ENCODE measurements around the gene CDCA5.

Gene CDCA5

DNA sequence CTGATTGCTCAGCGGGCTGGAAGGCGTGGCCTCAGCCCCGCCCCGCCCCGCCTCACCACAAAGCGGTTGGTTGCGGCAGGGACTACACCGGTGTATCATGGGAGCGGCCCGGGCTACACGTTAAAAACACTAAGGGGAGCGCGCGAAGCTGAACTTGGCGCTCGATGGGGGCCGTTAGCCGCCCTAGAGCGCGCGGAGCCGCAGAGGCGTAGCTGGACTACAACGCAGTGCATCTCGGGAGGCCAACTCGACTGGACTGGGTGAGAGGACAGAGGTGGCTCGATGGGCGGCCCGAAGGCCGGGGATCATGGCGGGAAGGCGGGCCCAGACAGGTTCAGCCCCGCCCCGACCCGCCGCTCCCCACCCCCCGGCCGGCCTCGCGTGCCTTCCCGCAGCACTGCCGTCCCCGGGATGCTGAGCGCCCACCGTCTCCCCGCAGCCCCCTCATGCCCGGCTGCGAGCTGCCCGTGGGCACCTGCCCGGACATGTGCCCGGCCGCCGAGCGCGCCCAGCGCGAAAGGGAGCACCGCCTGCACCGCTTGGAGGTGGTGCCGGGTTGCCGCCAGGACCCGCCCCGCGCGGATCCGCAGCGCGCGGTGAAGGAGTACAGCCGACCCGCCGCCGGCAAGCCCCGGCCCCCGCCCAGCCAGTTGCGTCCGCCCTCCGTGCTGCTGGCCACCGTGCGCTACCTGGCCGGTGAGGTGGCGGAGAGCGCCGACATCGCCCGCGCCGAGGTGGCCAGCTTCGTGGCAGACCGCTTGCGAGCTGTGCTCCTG, 42.8 kb downstream of the CDCA5 start, which contains the start of gene SAC3D1:
SAC3D1 (plus strand) TSS at position 364 of the 776 bp plus-strand sequence; CDS start at position 447, 83 bp downstream.
- peak; percentile 89 for DNase-seq

DNA sequence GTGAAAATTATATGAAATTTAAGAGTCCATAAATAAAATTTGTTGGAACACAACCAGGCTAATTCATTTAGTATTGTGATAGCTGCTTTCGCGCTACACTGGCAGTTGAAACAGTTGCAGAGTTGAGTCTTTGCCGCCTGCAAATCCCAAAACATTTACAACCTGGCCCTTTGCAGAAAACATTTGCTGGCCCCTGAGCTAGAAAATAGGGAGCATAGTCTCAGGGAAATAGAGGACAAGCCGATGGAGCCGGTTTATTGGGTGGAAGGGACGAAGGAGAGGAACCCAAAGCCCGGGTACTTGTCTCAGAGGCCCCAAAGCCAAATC, 43.4 kb downstream of the CDCA5 start:
- DNase-seq, result no peak

DNA sequence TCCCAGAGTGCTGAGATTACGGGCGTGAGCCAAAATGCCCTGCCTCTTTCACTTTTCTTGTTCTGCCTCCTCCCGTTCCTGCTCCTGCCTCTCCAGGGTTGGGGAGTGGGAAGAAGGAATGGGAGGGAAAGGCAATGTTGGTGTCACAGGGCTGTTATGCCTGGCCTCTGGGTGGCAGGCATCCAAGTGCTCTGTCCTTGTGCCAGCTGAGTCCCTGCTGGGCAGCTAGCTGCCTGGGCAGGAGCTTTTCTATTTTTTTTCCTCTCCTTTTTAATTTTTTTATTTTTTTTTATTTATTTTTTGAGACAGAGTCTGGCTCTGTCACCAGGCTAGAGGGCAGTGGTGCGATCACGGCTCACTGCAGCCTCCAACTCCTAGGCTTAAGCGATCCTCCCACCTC, 46.9 kb downstream of the CDCA5 start:
- DNase-seq, result no peak

DNA sequence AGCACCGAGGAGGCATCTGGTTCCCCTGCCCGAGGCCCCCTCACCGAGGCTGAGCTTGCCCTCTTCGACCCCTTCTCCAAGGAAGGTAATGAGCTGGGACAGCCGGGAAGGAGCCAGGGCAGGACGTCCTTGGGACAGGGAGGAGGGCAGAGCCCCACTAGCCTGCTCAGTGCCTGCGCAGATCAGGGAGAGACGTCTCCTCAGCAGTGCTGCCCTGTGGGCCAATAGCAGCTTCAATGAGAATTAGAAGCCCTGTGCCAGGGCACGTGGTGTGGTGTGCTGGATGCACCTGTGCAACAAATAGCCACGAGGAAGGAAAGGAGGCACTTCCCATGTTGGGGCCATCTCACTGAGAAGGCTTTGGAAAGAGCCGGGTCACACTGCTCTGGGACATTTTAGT, 48.3 kb downstream of the CDCA5 start:
- no peak for DNase-seq

DNA sequence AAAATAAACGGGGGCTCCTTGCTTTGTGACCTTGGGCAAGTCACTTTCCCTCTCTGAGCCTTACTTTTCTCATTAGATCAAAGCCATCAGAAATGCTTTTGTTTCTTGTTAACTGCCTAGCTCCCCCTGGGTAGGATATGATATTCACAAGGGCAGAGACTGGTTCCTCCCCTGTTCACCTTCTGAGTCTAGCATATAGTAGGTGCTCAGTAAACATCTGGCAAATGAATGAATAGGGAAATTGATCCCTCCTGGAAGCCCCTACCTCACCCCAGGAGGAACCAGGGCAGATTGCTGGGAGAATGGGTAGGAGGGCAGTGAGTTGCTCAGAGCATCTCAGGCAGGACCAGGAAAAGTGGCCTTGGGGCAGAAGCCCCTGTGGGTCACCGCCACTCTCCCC, 49.4 kb downstream of the CDCA5 start:
- DNase-seq, result no peak

DNA sequence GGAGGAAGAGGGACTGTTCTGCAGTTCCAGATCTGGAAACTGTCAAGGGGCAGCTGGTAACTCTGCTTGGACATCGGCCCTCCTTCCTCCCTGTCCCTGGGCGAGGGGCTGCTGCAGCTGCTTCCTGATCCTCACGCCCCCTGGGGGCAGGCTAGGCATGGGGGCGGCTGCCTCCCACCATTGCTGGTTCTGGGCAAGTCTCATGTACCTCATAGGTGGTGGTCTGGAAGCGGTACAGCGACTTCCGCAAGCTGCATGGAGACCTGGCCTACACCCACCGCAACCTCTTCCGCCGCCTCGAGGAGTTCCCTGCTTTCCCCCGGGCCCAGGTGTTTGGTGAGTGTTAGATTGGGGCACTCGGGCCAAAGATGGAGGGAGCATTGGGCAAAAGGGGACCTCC, 51.6 kb downstream of the CDCA5 start:
- no peak for DNase-seq
